Measurements from ENCODE around the gene MAN1A1. TPM values are rescaled to one million over a fixed set of nuclear protein-coding genes. Genes with fewer than 3 reads are reported as not detected.

MAN1A1 gene
- total RNA-seq, 1 experiment from 2014 or later = 0.06 TPM

DNA sequence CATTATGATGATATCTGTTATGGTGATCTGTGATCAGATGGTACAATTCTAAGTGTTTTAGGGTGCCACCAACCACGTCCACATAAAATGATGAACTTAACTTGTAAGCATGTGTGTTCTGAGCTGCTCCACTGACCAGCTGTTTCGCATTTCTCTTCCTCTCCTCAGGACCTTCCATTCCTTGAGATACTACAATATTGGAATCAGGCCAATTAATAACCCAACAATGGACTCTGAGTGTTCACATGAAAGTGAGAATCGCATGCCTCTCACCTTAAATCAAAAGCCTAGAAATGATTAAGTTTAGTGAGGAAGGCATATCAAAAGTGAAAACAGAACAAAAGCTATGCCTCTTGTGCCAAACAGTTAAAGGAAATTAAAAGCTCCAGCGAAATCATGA is 114.6 kb downstream of the MAN1A1 start:
- Histone ChIP-seq H3K27ac (ENCODE audit: low read depth, low read length, poor library complexity, severe bottlenecking) (no peak overlapping the region), H3K9me3 (ENCODE audit: low read depth, low read length, poor library complexity, severe bottlenecking) (no peaks in the 10 kb centered on the region), H3K4me1 (ENCODE audit: insufficient read depth, low read length, poor library complexity, severe bottlenecking) (no peaks in the 10 kb centered on the region), H3K36me3 (ENCODE audit: insufficient read depth, low read length, poor library complexity, severe bottlenecking) (no peaks in the 10 kb centered on the region), H3K27me3 (replicated peaks; ENCODE audit: insufficient read depth, low read depth, low read length, poor library complexity) (no peaks in the 10 kb centered on the region), H3K4me3 (ENCODE audit: low read depth, low read length, poor library complexity, severe bottlenecking) (no peak overlapping the region)
- CTCF ChIA-PET = no interaction called here
- no TSS peak for BruUV-seq (replicated peaks)
- DNase-seq (ENCODE audit: low spot score) = no peak
- intact Hi-C loops (cut with micrococcal nuclease; ENCODE audit: unreplicated experiment) = no loop called here
- no peak for TF ChIP-seq EZH2 (IDR thresholded peaks at IDR 0.05; ENCODE audit: borderline replicate concordance, low read depth, low read length, poor library complexity, severe bottlenecking)
- TF ChIP-seq, protein P1, sequence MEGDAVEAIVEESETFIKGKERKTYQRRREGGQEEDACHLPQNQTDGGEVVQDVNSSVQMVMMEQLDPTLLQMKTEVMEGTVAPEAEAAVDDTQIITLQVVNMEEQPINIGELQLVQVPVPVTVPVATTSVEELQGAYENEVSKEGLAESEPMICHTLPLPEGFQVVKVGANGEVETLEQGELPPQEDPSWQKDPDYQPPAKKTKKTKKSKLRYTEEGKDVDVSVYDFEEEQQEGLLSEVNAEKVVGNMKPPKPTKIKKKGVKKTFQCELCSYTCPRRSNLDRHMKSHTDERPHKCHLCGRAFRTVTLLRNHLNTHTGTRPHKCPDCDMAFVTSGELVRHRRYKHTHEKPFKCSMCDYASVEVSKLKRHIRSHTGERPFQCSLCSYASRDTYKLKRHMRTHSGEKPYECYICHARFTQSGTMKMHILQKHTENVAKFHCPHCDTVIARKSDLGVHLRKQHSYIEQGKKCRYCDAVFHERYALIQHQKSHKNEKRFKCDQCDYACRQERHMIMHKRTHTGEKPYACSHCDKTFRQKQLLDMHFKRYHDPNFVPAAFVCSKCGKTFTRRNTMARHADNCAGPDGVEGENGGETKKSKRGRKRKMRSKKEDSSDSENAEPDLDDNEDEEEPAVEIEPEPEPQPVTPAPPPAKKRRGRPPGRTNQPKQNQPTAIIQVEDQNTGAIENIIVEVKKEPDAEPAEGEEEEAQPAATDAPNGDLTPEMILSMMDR (conservative IDR thresholded peaks at IDR 0.05; ENCODE audit: low read depth, low read length) = no peak
- POLR2A ChIA-PET (ENCODE audit: low non-redundant PET) = no interaction called here

DNA sequence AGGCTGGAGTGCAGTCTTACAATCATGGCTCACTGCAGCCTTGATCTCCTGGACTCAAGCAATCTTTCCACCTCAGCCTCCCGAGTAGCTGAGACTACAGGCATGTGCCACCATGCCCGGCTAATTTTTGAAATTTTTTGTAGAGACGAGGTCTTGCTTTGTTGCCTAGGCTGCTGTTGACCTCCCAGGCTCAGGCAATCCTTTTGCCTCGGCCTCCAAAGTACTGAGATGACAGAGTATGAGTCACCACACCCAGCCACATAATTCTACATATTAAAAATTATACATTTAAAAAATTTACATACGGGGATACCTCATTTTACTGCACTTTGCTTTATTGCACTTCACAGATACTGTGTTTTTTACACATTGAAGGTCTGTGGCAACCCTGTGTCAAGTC is 115.1 kb downstream of the MAN1A1 start:
- TF ChIP-seq, protein P1 (conservative IDR thresholded peaks at IDR 0.05; ENCODE audit: low read depth, low read length) = no peak
- no peaks in the 10 kb centered on the region for H3K9me3 ChIP-seq (ENCODE audit: low read depth, low read length, poor library complexity, severe bottlenecking)
- POLR2A ChIA-PET (ENCODE audit: low non-redundant PET) = no interaction called here
- no TSS peak for BruUV-seq (replicated peaks)
- H3K36me3 ChIP-seq (ENCODE audit: insufficient read depth, low read length, poor library complexity, severe bottlenecking) = no peaks in the 10 kb centered on the region
- H3K27me3 ChIP-seq (replicated peaks; ENCODE audit: insufficient read depth, low read depth, low read length, poor library complexity) = no peaks in the 10 kb centered on the region
- no peak for DNase-seq (ENCODE audit: low spot score)
- intact Hi-C loops (cut with micrococcal nuclease; ENCODE audit: unreplicated experiment) = no loop called here
- H3K4me1 ChIP-seq (ENCODE audit: insufficient read depth, low read length, poor library complexity, severe bottlenecking) = no peaks in the 10 kb centered on the region
- no peak overlapping the region for H3K4me3 ChIP-seq (ENCODE audit: low read depth, low read length, poor library complexity, severe bottlenecking)
- no peak overlapping the region for H3K27ac ChIP-seq (ENCODE audit: low read depth, low read length, poor library complexity, severe bottlenecking)
- CTCF ChIA-PET = no interaction called here

DNA sequence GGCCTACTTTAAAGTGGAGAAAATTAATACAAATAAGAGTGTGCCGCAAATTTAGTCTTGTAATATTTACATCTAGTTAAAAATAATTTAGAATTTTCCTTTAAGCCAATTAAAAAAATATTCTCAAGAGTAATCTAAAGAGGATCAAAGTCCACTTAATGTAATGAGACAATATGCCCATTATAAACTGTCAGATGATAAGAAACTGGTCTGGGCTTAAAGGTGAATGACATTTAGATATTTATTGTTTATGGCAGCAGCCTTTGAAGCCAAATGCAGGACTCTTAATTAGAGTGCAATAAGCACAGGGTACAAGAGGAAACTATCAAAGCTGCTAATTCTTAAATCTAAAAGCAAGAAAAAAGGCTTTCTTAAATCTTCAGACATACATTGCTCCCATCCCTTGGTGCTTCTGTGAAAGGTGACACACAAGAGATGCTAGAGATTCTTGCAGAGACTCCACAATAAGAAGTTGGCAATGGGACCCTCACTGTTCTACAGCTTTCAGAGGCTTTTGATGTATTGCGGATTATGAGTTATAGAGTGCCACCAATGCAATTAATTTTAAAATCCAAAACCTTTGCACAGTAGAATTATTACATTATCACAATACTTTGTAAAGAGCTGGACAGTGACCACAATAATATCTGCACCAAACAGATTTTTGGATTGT is 116.1 kb downstream of the MAN1A1 start:
- intact Hi-C loops (cut with micrococcal nuclease; ENCODE audit: unreplicated experiment) = no loop called here
- DNase-seq (ENCODE audit: low spot score) = no peak
- H3K36me3 ChIP-seq (ENCODE audit: insufficient read depth, low read length, poor library complexity, severe bottlenecking) = no peaks in the 10 kb centered on the region
- no peaks in the 10 kb centered on the region for H3K9me3 ChIP-seq (ENCODE audit: low read depth, low read length, poor library complexity, severe bottlenecking)
- H3K4me3 ChIP-seq (ENCODE audit: low read depth, low read length, poor library complexity, severe bottlenecking) = no peak overlapping the region
- BruUV-seq (replicated peaks) = no TSS peak
- CTCF ChIA-PET = no interaction called here
- no peak overlapping the region for H3K27ac ChIP-seq (ENCODE audit: low read depth, low read length, poor library complexity, severe bottlenecking)
- no peaks in the 10 kb centered on the region for H3K27me3 ChIP-seq (replicated peaks; ENCODE audit: insufficient read depth, low read depth, low read length, poor library complexity)
- POLR2A ChIA-PET (ENCODE audit: low non-redundant PET) = no interaction called here
- TF ChIP-seq, protein P1 (conservative IDR thresholded peaks at IDR 0.05; ENCODE audit: low read depth, low read length) = no peak
- no peak for TF ChIP-seq EZH2 (IDR thresholded peaks at IDR 0.05; ENCODE audit: borderline replicate concordance, low read depth, low read length, poor library complexity, severe bottlenecking)
- H3K4me1 ChIP-seq (ENCODE audit: insufficient read depth, low read length, poor library complexity, severe bottlenecking) = no peaks in the 10 kb centered on the region

Measured in A673 (cell line).